VCaP (cell line): ENCODE measurements around the gene TXNDC11.

ENCODE experiments used
- H3K27ac ChIP-seq: fragments of 450-650 bp; 2 replicates; pipeline ENCODE4 v1.5.1; 2017
- TF ChIP-seq, protein P1 (sequence below): fragments of 450-650 bp; conservative IDR thresholded peaks from 2 replicates; pipeline ENCODE4 v1.5.1; 2017; ENCODE audit warnings: mild to moderate bottlenecking, moderate library complexity

Gene TXNDC11

DNA sequence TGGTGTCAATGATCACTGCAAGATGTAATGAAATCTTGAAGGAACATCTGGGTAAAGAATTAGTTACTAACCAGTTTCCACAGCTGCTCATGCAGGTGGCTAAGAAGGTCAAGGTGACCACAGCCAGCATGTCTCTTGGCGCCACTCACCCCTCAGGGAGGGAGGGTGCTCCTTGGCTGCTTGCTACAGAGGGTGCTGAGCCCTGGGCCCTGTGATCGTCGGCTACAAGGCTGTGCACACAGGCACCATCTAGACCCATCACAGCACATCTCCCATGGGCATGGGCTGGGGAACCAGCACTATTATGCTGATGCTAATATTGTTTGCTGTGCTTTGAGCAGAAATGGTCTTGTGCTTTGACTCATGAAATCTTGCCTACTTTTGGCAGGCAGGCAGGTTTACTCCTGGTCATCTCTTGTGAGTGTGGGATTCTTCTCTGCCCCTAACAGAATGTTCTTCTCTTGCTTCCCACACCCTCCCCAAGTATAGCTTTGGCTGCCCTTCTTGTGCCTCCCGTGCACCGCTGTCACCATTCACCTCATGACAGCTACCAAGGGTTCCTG lies 36.4 kb downstream of the TXNDC11 start:
- H3K27ac ChIP-seq = peak overlapping the region; percentile 67
- TF ChIP-seq, protein P1, sequence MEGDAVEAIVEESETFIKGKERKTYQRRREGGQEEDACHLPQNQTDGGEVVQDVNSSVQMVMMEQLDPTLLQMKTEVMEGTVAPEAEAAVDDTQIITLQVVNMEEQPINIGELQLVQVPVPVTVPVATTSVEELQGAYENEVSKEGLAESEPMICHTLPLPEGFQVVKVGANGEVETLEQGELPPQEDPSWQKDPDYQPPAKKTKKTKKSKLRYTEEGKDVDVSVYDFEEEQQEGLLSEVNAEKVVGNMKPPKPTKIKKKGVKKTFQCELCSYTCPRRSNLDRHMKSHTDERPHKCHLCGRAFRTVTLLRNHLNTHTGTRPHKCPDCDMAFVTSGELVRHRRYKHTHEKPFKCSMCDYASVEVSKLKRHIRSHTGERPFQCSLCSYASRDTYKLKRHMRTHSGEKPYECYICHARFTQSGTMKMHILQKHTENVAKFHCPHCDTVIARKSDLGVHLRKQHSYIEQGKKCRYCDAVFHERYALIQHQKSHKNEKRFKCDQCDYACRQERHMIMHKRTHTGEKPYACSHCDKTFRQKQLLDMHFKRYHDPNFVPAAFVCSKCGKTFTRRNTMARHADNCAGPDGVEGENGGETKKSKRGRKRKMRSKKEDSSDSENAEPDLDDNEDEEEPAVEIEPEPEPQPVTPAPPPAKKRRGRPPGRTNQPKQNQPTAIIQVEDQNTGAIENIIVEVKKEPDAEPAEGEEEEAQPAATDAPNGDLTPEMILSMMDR = no peak

DNA sequence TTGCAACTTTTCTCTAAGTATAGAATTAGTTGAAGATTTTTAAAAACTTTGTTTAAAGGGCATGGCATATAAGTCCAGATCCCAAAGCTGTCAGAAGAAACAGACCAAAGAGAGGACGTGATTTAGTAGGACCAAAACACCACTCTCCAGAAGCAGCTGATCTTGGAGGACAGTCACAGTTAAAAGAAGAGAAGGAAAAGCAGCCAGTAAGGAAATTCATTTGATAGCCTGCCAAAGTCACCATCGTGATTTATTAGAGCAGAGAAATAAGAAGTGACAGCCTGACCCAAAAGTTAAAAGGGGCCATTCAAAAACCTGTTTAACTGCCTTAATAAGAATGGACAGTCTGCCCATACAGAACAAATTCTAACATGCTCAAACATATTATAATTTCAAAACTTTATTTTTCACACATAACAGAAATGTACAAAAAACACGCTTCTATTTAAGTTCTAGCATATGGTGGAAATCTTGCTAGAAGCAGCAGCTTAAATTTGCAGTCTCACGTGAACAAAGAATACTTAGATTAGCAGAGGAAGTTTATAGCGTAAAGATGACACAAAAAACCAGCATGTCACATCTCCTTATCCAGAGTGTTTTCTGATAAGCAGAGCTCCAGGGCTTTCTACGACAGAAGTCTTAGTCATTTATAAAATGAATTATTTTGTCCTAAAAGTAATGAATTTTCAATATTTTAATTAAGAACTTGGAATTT lies 37.2 kb downstream of the TXNDC11 start:
- H3K27ac ChIP-seq = peak overlapping the region; percentile 67
- TF ChIP-seq, protein P1 = no peak

DNA sequence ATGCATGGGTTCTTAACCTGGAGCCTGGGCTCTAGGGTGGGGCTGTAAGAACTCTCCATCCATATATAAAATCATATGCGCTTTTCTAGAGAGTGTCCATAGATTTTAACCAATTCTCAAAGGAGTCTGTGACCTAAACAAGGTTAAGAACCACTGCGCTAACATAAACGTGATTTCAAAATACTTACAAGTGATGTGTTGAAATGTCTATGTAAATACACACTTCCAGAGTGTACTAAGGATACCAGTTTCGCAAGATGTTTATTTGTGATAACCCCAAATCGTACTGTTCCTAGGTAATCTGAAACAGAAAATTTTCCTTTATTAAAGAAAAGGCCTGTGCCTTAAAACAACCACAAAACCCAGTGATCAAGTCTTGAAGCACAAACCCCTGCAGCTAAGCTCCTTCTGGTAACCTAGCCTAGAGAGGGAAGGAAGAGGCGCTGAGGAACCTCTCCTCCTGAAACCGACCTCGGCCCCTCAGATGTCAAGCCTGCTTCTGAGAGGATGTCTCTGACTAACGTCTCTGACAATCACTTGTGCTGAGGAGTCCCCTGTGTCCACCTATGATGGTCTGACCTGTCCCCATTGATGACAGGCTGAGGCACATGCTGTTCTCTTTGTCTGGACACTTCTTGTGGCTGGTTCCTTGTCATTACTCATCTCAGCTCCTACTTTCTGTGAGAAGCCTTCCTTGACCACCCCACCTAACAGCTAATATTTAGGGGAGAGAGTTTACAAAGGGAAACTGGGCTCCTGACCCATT lies 42.2 kb downstream of the TXNDC11 start:
- peak overlapping the region; percentile 30; the same call in 1 of the 2 replicates for H3K27ac ChIP-seq
- TF ChIP-seq, protein P1 = no peak

DNA sequence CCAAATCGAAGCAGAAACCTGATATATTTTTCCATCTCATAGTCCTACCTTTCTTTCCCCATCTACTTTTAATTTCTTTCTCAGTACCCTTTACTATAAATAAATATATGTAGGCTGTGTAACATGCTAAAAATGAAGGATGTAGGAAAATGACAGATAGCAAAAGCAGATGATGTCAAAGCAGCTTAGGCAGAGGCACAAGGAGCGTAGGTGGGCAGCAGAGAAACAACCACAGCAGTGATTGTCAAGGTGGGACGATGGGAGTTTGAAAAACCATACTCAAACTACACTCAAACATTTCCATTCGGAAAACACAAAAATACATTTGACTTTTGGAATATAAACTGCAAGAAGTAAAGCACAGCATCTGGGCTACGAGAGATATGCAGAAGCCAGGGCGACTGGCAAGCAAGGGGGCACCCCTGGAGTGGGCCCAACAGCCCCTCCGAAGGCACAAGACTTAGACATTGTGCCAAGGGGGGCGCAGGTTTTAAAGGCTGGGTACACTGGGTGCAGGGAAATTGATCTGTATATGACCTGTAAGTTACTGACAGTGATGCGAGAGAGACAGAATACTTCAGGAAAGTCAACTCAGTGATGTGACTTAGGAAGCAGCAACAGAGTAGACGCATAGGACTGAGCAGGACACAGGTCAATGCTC lies 43.3 kb downstream of the TXNDC11 start:
- TF ChIP-seq, protein P1 = no peak
- H3K27ac ChIP-seq = no peak overlapping the region

DNA sequence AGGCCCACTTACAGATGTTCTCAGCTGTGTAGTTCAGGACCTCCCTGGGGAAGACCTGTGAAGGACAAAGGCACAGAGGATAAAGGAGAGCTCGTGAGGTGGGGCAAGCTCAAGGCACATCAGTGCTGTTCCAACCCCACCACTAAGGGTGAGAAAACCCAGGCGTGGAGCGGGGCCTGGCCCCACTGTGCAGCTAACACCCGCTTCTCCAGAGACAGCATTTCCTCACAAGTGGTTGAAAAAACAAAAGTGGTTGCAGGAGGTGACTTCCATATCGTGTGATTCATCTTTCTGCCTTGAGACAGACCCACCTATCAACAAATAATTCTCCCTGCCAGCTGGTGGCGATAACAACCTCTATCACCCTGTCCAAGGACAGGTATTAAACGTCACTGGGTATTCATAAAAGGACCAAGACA lies 44.4 kb downstream of the TXNDC11 start:
- TF ChIP-seq, protein P1 = peak; percentile 29
- H3K27ac ChIP-seq = no peak overlapping the region

DNA sequence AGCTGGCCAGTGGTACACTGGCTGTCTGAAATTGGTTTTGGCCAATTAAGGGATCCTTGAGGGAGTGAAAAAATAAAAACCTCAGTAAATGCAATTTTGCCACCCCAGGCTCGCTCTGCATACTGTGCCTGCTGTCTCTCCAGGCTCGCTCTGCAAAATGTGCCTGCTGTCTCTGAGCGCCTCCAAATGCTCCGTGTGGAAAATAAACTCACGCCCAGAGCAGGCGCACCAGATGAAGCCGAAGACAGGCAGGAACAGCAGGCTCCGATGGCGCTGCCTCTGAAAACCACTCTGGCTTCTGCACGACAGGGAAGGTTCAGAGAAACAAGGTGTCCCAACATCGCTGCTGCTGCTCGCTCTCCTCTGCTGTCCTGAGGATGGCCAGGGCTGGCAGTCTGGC lies 45.3 kb downstream of the TXNDC11 start:
- no peak overlapping the region for H3K27ac ChIP-seq
- TF ChIP-seq, protein P1 = no peak
